ENCODE results near the gene U2SURP. TPM values are rescaled to one million over a fixed set of nuclear protein-coding genes. Genes with fewer than 3 reads are reported as not detected.
A peak's percentile ranks its signal among the peaks of the same experiment; 100 is the strongest.
"Not testable (repeated sequence)": the region's sequence is repeated elsewhere in the genome, so short reads cannot be mapped to it uniquely, and the experiment has no call there.

U2SURP gene
- total RNA-seq, 1 donor from 2014 or later: 73.6 TPM

DNA sequence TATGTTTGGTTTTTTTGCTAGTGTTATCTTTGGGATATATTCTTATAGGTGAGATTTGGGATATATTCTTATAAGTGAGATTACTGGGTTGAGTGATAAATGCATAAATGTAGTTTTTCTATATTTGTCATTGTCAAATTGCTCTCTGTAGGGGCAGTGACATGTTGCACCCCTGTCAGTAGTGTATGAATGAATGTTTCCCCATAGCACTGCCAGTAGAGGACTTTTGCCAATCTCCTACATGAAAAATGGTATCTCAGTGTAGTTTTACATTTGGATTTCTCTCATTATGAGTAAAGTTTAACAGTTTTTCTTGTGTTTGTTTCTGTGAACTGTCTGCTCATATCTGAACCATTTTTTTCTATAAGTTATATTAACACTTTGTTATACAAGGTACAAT lies 13.6 kb downstream of the U2SURP start:
- no peak for DNase-seq (ENCODE audit: low read depth)

DNA sequence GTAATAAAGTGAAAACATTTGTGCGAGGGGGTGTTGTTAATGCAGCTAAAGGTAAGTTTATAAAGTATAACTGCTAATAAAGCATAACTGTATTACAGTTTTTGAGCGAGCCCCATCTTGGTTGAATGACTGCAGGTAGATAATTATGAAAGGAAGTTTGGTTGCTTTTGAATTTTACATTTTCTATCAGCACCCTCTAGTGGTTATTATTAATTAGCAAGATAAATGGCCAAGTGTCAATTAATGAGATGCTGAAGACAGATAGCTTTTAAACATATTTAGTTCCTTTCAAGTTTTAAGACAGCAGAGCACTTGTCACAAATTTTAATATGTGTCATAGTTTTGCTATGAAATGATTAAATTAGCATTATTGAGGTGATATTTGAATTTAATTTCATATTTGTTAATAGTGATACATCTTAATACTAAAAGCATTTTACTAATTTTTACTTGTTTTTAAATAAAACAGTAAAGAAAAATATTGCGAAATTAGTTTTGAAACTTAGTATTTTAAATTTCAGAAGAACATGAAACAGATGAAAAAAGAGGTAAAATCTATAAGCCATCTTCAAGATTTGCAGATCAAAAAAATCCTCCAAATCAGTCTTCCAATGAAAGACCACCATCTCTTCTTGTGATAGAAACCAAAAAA lies 15.1 kb downstream of the U2SURP start:
- peak; percentile 41 for DNase-seq (ENCODE audit: low read depth)

DNA sequence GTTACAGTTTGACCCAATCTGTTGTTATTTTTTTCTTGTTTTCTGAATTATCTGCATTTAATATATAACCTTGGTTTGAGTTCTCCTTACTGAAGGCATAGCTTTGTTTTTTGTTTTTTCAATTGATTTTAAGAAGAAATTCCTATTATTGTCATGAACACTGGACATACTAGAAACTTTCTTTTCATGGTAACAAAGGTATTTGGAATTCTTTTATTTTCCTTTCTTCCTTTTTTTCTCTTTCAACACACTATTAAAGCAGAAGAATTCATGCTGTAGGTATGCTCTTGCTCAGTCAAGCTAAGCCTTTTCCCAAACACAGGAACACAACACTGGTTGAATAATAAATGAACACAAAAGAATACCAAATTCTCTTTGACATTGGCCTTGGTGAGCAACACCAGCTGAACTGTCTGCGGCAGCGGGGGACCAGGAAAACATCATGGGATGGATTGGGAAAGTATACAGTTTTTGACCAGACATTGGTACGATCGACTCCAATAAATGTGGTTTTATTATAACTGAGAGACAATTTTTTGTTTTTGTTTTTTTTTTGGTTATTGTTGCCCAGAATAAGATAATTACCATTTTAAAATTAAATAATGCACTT lies 23.1 kb downstream of the U2SURP start:
- peak; percentile 19 for DNase-seq (ENCODE audit: low read depth)

DNA sequence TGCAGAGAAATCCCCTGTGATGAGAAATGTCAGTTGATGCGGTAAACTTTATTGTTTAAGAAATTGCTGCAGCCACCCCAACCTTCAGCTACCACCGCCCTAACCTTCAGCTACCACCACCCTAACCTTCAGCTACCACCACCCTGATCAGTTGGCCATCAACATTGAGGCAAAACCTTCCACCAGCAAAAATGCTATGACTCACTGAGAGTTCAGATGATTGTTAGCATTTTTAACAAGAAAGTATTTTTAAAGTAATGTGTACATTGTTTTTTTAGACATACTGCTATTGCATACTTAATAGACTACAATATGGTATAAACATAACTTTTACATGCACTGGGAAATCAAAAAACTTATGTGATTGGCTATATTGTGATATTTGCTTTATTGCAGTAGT lies 30.0 kb downstream of the U2SURP start:
- DNase-seq (ENCODE audit: low read depth): no peak

DNA sequence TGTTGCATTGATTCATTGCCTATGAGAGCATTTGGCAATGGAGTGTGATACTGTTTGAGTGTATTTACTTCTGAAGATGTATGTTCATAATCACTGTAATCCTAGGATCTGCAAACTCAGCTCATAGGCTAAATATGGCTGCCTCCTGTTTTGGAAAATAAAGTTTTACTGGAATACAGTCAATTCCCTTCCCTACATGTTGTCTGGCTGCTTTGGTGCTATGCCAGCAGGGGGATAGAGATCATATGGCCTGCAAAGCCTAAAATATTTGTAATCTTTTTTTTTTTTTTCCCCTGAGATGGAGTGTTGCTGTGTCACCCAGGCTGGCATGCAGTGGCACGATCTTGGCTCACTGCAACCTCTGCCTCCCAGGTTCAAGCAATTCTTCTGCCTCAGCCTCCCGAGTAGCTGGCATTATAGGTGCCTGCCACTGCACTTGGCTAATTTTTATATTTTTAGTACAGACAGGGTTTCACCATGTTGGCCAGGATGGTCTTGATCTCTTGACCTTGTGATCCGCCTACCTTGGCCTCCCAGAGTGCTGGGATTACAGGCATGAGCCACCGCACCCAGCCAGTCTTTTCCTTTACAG lies 30.5 kb downstream of the U2SURP start:
- DNase-seq (ENCODE audit: low read depth): not testable (repeated sequence)

DNA sequence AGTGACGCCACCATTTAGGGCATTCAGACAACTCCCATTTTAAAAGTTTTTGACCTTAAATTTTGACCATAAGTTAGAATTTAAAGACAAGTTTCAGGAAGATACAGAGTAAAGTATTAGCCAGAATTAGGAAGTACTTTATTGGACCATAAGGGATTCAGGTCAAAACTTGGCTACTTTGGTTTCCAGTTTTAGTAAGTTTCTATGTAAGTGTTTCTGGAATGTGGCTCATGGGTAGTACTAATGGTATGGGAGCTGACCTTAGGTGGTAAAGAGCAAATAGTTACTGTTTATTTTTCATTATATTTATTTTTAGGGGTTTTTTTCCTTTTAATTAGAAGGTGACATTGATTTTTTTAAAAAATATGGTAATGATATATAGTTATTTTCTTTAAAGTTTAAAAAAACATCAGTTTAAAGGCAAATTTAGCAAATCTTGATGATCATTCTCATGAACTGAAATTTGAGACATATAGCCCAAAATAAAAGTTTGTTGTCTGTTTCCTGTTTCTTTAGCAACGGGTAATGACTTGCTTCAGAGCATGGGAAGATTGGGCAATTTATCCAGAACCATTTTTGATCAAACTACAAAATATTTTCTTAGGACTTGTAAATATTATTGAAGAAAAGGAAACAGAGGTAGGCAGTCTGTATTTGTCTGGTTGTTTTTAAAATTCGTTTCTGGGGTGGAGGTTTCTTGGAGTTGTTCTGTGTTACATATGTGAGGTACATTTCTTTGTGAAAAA lies 34.3 kb downstream of the U2SURP start:
- DNase-seq (ENCODE audit: low read depth): peak; percentile 23

DNA sequence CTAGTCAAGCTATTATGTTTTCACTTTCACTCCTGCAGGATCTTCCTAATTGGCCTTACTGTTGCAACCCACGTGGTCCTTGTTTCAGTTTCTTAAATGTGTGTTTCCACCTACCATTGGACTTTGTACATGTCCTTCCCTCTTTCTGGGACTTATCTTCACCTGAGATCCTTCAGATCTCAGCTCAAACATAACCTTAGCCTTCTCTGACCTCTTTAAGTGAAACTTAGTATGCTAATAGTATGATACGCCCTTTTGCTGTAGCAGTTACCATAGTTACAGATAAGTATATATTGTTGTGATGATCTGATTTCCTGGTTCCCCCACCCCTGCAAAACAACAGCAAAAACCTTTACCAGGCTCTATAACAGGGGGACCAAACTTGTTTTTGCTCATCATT lies 35.2 kb downstream of the U2SURP start:
- DNase-seq (ENCODE audit: low read depth): no peak

DNA sequence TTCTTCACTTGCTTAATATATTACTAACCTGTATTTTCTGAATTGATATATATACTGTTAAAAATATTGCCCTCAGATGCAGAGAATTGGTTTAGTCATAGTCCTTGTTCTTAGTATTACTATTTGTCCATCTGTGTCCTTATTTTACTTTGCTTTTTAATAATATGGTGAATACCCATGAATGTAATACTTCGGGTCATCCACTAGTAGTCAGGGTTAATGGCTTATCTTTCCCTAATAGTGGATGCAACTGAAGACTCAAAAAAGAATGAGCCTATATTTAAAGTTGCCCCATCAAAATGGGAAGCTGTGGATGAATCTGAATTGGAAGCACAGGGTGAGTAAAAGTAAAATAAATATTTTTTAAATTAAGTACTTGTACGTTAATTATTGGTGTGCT lies 36.5 kb downstream of the U2SURP start:
- DNase-seq (ENCODE audit: low read depth): no peak

DNA sequence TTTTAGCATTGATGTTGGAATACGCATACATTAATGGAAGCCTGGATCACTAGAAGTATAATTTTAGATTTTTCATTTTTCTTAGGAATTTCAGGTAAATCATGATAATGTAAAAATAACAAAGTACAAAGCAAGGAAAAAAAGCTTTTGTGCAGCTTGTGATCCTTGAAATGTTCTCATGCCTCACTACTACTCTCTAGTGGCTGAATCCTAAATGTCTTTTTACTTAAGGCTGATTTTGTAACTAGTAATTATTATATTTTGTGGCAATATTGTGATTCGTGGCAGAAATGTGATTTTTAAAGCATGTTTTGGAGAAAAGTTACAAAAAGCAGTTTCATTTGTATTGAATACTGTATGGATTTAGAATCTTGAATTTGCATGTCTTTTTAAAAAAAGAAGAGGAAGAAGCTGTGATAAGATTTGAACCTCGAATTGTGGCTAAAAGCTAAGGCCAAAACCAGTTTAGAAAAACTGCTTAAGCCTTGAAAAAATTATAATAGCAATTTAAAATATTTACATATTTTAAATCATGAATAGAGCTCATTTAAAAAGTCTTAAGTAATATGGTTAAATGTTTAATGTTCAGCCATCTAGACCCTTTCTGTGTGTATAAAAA lies 39.0 kb downstream of the U2SURP start:
- peak; percentile 78 for DNase-seq (ENCODE audit: low read depth)

DNA sequence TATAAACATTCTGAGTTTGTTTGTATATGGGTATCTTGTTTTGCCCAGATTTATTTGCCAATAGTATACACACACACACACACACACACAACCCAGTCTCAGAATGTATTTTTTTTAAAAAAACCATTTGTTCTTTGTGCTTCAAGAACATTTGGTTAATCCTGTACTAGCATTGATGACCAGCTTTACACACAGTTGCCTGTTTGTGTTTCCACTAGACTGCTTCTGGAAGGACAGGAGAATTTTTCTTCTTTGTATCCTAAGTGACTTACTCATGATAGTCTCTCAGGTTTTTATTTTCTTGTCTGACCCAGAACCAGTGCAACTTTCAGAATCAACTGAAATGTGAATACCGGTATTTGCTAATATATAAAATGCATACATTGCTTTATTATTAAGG lies 40.5 kb downstream of the U2SURP start:
- peak; percentile 92 for DNase-seq (ENCODE audit: low read depth)

DNA sequence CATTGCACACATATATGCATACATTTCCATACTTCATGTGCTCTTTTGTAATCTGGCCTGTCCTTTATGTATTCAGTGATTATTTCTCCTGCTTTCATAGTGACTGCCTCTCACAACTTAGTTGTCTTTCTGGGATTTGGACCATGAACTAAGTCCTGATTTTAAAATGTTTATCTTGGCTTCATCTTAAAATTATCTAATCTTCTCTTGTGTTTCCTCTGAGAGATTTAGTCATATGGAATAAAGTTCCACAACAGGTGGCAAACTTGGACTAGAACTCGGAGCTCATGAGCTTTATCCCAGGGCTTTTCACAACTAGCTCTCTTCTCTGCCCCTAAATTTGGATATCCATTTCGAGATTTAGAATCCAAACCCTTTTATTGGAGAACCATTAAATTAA lies 44.3 kb downstream of the U2SURP start:
- no peak for DNase-seq (ENCODE audit: low read depth)

DNA sequence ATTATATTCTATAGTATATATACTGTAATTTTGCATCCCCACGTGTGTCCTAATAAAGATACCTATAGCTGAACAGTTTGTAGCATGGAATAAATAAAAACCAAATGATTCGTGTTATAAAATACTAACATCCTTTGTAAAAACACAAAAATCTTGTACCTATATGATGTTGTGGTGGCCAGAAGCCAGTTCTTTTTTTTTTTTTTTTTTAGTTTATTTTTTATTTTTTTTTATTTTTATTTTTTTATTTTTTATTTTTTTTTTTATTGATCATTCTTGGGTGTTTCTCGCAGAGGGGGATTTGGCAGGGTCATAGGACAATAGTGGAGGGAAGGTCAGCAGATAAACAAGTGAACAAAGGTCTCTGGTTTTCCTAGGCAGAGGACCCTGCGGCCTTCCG lies 44.7 kb downstream of the U2SURP start:
- DNase-seq (ENCODE audit: low read depth): not testable (repeated sequence)

DNA sequence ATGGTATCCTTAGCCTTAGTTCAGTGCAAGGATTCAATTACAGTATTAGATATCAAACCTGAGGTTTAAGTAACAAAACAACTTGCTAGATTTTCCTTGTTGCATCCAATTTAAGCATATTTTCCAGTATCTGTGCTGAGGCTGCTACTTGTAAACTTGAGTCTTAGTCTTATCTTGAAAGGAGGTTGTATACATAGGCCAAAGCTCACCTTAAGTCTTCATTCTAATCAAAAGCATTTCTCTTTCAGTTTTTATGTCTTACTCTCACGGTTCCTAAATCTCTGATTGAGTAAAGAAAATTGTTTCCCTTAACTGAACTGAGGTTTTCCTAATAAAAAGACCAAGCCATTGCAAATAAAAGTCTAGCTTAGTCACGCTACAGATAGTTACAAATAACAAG lies 52.6 kb downstream of the U2SURP start:
- no peak for DNase-seq (ENCODE audit: low read depth)

DNA sequence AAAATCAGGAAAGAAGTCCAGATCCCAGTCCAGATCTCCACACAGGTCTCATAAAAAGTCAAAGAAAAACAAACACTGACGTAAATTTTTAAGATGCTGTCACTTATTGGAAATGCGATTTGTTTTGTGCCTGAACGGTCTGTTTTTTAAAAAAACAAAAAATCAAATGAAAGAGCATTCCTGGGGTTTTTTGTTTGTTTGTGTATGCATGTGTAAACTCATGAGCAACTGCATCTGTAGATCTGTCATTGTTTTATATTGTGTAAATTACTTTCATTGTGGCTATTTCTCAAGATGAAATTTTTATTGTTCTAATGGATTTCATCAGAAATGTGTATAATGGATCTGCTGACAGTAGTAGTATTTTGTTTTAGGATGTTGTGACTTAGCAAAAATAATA lies 55.0 kb downstream of the U2SURP start:
- DNase-seq (ENCODE audit: low read depth): no peak

DNA sequence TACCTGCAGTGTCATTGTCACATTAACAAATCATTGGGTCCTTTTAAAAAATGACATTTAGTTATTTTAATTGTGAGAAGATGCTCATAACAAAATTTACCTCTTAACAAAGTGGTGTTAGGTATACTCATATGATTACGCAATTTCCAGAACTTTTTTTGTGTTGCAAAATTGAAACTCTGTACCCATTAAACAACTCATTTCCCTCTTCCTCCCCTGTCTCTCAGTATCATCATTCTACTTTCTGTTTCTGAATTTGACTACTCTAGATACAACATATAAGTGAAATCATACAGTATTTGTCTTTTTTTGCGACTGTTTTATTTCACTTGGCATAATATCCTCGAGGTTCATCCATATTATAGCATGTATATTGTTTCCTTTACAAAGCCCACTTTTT lies 59.5 kb downstream of the U2SURP start:
- no peak for DNase-seq (ENCODE audit: low read depth)

DNA sequence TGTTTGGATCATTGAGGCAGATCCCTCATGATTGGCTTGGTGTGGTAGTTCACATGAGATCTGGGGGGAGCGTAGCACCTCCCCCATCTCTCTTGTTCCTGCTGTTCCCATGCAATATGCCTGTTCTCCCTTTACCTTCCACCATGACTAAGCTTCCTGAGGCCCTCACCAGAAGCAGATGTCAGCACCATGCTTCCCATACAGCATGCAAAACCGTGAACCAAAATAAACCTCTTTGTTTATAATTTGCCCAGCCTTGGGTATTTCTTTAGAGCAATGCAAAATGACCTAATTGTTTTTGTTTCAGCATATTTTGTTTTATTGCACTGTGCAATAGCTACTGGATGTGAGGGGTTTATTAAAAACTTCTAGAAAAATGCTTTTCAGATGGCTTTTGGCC lies 61.6 kb downstream of the U2SURP start:
- no peak for DNase-seq (ENCODE audit: low read depth)

DNA sequence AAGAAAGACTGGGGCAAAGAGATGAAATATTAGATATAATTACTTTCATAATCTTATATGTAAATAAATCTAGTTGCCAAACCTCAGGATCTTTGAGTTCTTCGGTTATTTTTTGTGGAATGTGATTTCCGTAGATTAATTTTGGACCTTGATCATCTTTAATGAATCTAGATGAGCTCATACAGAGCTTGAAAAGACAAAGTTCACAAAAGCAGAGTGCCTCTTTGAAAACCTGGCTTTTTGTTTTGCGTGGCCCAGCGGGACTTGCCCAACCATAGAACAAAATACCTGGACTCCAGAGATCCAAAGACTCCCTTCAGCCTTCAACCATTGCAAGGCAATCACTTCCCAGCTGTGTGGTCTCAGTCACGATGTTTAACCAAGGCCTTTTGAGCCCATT lies 63.4 kb downstream of the U2SURP start:
- no peak for DNase-seq (ENCODE audit: low read depth)

DNA sequence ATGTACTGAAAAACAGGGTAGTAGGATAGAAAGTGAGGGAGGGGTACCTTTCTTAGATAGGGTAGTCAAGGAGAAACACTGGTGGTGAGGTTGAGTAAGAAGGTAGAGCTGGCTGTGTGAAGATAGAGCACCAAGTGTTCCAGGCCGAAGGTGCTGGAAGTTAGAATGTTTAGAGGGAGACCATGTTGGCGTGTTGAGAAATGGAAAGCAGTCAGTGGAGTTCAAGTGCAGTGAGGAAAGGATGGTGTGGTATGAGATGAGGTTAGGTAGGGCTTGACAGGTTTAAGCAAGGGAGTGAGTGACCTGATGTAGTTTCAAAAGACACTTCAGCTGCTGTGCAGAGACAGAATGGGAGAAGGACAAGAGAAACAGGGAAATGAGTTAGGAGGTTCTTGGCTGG lies 64.0 kb downstream of the U2SURP start:
- DNase-seq (ENCODE audit: low read depth): no peak

DNA sequence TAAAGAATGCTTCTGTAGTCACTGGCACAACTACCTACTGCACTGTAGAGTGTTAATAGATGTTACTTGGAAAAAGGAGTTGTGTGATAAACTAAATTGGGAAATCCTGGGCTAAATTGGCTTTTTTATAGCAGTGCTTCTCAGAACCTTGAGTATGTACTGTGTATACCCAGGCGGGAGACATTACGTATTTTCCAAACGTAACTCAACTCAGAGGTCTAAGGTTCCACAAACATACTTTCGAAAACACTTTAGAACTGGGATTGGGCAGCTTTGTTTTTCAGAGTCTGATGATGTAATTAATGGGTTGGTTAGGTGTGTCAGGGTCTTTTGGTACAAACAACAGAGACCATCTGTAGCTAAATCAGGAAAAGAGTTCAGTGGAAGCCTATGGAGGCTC lies 64.7 kb downstream of the U2SURP start:
- DNase-seq (ENCODE audit: low read depth): no peak

DNA sequence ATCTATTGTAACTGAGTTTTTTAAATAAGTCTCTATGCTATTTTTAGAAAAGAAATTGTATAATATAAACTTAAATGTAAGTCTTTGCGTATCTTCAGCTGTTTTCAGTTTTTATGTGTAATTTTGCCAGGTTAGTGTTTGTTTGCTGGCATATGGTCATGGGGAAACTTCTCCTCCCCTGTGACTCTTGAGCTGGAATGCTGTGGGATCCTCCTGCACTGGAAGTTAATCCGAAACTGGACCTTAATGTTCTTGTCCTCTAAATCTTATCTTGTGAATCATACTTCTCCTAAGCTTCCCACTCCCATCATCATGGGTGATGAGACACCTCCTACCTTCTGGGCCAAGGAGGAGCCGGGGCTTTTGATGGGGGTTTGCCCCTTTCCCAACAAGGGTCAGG lies 65.8 kb downstream of the U2SURP start:
- no peak for DNase-seq (ENCODE audit: low read depth)

DNA sequence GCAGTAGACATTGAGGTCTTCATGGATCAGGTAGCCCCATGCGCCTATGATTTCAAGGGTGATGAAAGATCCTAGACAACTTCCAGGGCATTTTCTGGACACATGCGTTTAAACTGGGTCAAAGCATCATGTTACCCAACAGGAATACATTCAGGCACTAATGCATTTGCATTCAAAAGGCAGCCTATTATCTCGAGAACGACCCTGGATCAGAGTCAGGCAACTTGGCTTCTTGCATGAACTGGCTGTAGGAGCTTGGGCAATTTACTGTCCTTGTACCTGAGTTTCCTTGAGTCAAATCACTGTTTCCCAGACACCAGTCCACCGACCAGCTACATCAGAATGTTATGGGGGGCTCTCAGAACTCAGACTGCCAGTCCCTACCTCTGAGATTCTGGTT lies 66.7 kb downstream of the U2SURP start:
- DNase-seq (ENCODE audit: low read depth): no peak

DNA sequence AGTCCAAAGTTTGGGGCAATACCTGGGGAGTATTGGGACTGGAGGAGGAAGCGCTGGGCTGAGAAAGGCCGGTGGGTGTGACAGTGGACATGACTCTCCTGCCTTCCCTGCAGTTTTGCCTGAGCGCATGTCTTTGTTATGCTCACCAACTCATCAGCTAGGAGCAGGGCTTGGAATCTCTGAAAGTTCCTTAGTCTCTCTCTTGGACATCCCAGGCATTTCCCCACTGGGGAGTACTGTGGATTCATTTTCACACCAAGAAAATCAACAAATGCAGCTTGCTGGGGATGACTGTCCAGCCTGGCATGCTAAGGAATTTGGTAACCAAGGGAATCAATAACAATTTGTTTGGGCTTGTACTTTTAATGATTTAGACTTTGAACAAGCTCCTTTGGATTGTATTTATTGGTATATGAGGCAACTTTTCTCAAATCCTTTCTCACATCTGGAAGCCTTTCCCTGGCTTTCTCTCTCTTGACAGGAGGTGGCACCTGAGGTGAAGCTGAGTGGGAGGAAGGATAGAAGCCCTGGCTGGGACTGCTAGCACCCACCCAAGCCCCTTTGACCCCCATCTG lies 69.7 kb downstream of the U2SURP start:
- DNase-seq (ENCODE audit: low read depth): peak; percentile 94
